ENCODE measurements around the gene SLC28A1.

DNA sequence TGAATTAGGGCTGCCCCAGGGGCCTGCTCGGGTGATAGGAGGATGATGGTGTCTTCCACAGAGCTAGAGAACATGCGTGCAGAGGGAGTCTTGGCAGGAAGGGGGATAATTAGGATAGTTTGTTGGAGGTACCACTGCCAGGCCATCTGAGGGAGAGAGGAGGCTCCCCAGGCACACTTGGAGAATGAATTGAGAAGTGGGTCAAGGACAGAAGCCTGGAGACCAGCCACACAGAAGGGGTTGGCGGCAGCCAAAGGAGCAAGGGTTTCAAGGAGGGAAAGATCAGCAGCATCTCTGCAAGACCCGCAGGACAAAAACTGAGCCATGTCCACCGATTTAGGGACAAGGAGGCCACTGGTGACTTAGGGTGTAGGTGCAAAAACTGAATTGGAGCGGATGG, 6.9 kb downstream of the SLC28A1 start:
- TF ChIP-seq, protein P1, sequence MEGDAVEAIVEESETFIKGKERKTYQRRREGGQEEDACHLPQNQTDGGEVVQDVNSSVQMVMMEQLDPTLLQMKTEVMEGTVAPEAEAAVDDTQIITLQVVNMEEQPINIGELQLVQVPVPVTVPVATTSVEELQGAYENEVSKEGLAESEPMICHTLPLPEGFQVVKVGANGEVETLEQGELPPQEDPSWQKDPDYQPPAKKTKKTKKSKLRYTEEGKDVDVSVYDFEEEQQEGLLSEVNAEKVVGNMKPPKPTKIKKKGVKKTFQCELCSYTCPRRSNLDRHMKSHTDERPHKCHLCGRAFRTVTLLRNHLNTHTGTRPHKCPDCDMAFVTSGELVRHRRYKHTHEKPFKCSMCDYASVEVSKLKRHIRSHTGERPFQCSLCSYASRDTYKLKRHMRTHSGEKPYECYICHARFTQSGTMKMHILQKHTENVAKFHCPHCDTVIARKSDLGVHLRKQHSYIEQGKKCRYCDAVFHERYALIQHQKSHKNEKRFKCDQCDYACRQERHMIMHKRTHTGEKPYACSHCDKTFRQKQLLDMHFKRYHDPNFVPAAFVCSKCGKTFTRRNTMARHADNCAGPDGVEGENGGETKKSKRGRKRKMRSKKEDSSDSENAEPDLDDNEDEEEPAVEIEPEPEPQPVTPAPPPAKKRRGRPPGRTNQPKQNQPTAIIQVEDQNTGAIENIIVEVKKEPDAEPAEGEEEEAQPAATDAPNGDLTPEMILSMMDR (IDR thresholded peaks at IDR 0.05), result no peak
- TF ChIP-seq ZFX (IDR thresholded peaks at IDR 0.05; ENCODE audit: borderline replicate concordance), result no peak

Measured in 22Rv1 (cell line).